Nephron (organoid): Measurements from ENCODE around the gene FBXW2.

ENCODE experiments used
- H3K27ac Mint-ChIP-seq, 3 experiments: 2 replicates each; pipeline ENCODE4 v1.8.0; 2020; ENCODE audit warnings: mixed read lengths in 3 of 3, mild to moderate bottlenecking in 2 of 3, moderate library complexity in 1 of 3
- H3K27me3 Mint-ChIP-seq: 2 replicates; pipeline ENCODE4 v1.8.0; 2021; ENCODE audit warnings: low read depth, mild to moderate bottlenecking, moderate library complexity, mixed read lengths
- H3K36me3 Mint-ChIP-seq: 2 replicates; pipeline ENCODE4 v1.8.0; 2020; ENCODE audit warnings: low read depth, mixed read lengths
- H3K4me1 Mint-ChIP-seq: 2 replicates; pipeline ENCODE4 v1.8.0; 2020; ENCODE audit warnings: mixed read lengths
- H3K4me3 Mint-ChIP-seq, 3 experiments: 2 replicates each; pipeline ENCODE4 v1.8.0; 2020; ENCODE audit warnings: mild to moderate bottlenecking in 3 of 3, mixed read lengths in 3 of 3, moderate library complexity in 2 of 3
- H3K9me3 Mint-ChIP-seq: 2 replicates; pipeline ENCODE4 v1.8.0; 2020; ENCODE audit warnings: mixed read lengths
- TF ChIP-seq, protein P1 (sequence below), 3 experiments: fragments of 200-600 bp; sonication (generic); IDR thresholded peaks; one replicate each; pipeline ENCODE4 v1.5.0; 2021; ENCODE audit warnings: antibody characterized with exemption in 3 of 3; ENCODE audit not compliant: unreplicated experiment in 3 of 3

Gene FBXW2

DNA sequence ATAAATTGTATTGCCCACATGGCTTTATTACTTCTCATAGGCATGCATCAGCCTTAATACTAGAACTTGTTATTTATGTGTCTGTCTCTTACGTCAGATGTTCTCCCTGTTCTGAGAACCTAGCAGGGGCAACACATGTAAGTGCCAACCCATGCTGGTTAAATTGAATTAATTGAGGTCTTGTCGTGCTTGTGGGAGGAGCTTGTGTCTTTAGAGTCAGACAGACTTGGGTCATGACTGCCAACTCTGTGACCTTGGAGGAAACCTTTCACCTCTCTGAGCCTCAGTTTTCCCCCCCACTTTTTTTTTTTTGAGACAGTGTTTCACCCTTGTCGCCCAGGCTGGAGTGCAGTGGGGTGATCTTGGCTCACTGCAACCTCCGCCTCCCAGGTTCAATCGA is 76.7 kb downstream of the FBXW2 start:
- peak overlapping the region; percentile 74 to 87 (median 78) for H3K4me3 Mint-ChIP-seq

DNA sequence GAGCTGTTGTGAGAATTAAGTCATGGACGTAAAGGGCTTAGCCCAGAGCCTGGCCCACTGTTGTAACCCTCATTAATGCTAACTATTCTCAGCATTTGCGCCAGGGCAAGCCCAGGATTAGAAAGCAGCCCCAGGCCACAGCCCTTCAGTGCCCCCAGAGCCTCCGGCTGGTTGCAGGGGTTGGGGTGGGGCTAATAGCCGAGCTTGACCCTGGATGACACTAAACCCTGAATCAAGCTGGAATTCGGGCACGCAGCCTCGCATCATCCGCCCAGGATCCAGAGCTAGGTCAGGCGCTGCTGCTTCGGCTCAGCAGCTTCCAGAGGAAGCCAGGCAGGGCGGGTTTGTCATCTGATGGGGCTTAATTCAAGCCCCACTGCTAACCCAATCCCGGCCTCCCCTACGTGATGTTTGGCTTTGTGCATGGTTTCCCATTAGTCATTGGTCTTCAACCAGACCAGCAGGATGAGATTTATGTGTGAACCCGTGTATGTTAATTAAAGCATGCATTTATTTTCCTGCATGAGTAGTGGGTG is 77.8 kb downstream of the FBXW2 start:
- Mint-ChIP-seq H3K4me1 (peaks cover 40% of the 10 kb centered on the region), H3K27me3 (peaks cover 3% of the 10 kb centered on the region), H3K9me3 (no peaks in the 10 kb centered on the region), H3K4me3 (peak overlapping the region; percentile 74 to 87 (median 78)), H3K36me3 (no peaks in the 10 kb centered on the region), H3K27ac (peak overlapping the region; percentile 42 to 72 (median 67))
- TF ChIP-seq, protein P1, sequence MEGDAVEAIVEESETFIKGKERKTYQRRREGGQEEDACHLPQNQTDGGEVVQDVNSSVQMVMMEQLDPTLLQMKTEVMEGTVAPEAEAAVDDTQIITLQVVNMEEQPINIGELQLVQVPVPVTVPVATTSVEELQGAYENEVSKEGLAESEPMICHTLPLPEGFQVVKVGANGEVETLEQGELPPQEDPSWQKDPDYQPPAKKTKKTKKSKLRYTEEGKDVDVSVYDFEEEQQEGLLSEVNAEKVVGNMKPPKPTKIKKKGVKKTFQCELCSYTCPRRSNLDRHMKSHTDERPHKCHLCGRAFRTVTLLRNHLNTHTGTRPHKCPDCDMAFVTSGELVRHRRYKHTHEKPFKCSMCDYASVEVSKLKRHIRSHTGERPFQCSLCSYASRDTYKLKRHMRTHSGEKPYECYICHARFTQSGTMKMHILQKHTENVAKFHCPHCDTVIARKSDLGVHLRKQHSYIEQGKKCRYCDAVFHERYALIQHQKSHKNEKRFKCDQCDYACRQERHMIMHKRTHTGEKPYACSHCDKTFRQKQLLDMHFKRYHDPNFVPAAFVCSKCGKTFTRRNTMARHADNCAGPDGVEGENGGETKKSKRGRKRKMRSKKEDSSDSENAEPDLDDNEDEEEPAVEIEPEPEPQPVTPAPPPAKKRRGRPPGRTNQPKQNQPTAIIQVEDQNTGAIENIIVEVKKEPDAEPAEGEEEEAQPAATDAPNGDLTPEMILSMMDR (IDR thresholded peaks at IDR 0.05; ENCODE audit: unreplicated experiment in 3 of 3): no peak

More for the DNA sequence above, 76.7 kb downstream of the FBXW2 start:
- Mint-ChIP-seq H3K36me3 (no peaks in the 10 kb centered on the region), H3K4me1 (peaks cover 30% of the 10 kb centered on the region), H3K27ac (peak overlapping the region; percentile 21 to 67 (median 42)), H3K9me3 (no peaks in the 10 kb centered on the region), H3K27me3 (peaks cover 3% of the 10 kb centered on the region)
- TF ChIP-seq, protein P1 (IDR thresholded peaks at IDR 0.05; ENCODE audit: unreplicated experiment in 3 of 3): no peak

DNA sequence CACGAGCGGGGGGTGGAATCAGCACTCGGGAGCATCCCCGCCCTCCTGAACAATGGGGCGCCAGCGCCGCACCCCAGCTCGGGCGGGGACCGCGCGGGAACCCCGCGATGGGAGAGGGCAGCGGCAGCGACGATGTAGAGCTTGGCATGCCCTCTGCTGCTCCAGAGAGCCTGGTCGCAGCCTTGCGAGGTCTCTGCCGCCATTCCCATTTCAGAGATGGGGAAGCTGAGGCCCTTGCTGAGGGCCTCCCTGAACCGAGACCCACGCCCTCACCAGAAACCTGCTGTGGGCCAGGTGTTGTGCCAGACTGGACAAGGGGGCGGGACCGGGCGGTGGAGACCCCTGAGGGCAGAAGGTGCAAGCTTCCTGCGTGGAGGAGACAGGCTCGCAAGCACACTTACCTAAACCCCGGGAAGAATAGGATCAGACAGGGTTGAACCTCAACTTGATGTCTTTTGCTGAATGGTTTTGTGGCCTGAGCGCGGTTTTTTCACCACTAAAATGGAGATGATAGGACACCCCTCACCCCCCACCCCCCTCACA is 78.3 kb downstream of the FBXW2 start:
- Mint-ChIP-seq H3K4me1 (peaks cover 40% of the 10 kb centered on the region), H3K27ac (peak overlapping the region; percentile 52 to 73 (median 67)), H3K4me3 (peak overlapping the region; percentile 74 to 87 (median 78)), H3K9me3 (no peaks in the 10 kb centered on the region), H3K36me3 (no peaks in the 10 kb centered on the region), H3K27me3 (peaks cover 3% of the 10 kb centered on the region)
- TF ChIP-seq, protein P1 (IDR thresholded peaks at IDR 0.05; ENCODE audit: unreplicated experiment in 3 of 3): no peak

DNA sequence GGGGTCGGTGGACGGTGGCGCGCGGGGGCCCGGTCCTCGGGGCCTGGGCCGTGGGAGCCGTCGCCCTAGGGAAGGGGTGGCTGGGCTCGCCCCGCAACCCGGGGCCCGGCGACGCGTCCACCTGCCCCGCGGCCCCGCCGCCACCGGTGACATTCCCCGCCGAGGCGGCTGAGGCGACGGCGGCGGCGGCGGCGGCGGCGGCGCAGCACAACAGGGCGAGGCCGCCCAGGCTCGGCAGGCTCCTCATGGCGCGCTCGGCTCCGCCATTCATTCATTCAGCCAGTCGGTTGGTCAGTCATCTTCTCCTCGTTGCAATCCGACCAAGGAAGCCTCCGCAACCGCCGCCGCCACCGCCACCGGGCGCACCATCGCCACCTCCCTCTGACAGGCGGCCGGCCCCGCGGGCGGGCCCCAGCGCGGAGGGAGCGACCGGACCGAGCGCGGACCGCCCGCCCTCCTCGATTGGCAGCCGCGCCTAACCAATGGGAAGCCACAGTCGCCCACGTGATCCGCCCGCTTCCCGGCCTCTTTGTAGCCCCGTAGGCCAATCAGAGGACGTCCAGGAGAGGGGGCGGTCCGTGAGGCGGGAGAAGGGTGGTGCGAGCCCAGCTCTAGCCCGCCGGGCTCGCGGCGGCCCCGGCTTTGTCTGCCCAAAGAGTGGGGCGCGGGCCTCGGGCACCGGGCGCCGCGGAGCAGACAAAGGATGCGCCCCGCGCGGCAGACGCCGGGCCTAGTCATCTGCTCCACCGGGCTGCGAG is 78.9 kb downstream of the FBXW2 start, which contains the start of gene MEGF9:
MEGF9 (minus strand) TSS at position 383 of the 758 bp plus-strand sequence; CDS start at position 271, 112 bp downstream.
- peak within 1 kb of the TSS; percentile 91 to 97 (median 92) for H3K4me3 Mint-ChIP-seq
- H3K27me3 Mint-ChIP-seq: peaks cover 3% of the 10 kb centered on the region
- peak within 1 kb of the TSS; percentile 67 to 73 (median 73) for H3K27ac Mint-ChIP-seq
- H3K36me3 Mint-ChIP-seq: no peaks in the 10 kb centered on the region
- peaks cover 40% of the 10 kb centered on the region for H3K4me1 Mint-ChIP-seq
- TF ChIP-seq, protein P1 (IDR thresholded peaks at IDR 0.05; ENCODE audit: unreplicated experiment in 3 of 3): no peak
- no peaks in the 10 kb centered on the region for H3K9me3 Mint-ChIP-seq

DNA sequence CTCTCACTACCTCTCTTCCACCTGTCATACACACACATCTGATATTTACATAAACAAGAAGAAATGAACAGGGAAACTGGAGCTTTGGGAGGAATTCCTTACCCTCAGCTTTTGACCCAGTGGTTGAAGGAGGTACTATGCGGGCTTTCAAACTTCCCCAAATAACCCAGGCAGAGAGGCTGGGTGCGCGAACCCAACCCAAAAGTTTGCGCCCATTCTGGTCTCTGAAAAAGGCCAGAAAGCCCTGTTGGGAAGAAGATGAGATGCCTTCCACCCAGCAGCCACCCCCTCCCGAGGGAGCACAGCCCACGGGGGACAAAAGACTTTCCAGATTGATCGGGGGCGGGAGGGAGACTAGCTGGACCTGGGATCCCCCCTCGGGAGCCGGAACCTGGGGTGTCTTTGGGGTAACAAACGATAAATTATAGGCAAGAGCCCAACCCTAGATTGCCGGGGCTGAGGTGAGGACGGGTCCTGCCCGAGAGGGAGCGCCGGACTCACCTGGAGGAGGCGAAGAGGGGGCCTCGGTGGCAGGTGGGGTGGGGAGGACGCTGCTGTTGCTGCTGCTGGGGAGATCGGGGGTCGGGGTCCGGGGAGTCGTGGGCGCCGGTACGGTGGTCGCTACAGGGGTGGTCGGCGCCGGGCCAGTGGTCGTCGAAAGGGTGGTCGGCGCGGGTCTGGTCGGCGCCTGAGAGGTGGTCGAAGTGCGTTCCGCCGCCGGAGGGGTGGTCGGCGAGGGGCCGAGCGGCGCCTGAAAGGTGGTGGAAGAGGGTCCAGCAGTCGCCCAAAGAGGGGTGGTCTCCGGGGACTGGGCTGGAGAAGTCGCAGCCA is 79.7 kb downstream of the FBXW2 start:
- Mint-ChIP-seq H3K27me3 (peaks cover 3% of the 10 kb centered on the region), H3K36me3 (no peaks in the 10 kb centered on the region), H3K9me3 (no peaks in the 10 kb centered on the region), H3K4me3 (peak overlapping the region; percentile 91 to 97 (median 92)), H3K4me1 (peaks cover 40% of the 10 kb centered on the region), H3K27ac (peak overlapping the region; percentile 67 to 73 (median 67))
- TF ChIP-seq, protein P1 (IDR thresholded peaks at IDR 0.05; ENCODE audit: unreplicated experiment in 3 of 3): peak in 1 of 3 experiments; percentile 15
